ENCODE measurements around the gene RHCG. TPM values are rescaled to one million over a fixed set of nuclear protein-coding genes. Genes with fewer than 3 reads are reported as not detected.

The RHCG gene
- total RNA-seq, 1 donor from 2014 or later: 247 TPM

GRCh38 chr15:89426500-89426899, 69.9 kb downstream of the RHCG start:
- FAIRE-seq (peak; percentile 18), DNase-seq (ENCODE audit: low read depth) (no peak)
- H3K36me3 ChIP-seq (ENCODE audit: control insufficient read depth, insufficient read depth, low read length): no peaks in the 10 kb centered on the region
- TF ChIP-seq, protein P1, sequence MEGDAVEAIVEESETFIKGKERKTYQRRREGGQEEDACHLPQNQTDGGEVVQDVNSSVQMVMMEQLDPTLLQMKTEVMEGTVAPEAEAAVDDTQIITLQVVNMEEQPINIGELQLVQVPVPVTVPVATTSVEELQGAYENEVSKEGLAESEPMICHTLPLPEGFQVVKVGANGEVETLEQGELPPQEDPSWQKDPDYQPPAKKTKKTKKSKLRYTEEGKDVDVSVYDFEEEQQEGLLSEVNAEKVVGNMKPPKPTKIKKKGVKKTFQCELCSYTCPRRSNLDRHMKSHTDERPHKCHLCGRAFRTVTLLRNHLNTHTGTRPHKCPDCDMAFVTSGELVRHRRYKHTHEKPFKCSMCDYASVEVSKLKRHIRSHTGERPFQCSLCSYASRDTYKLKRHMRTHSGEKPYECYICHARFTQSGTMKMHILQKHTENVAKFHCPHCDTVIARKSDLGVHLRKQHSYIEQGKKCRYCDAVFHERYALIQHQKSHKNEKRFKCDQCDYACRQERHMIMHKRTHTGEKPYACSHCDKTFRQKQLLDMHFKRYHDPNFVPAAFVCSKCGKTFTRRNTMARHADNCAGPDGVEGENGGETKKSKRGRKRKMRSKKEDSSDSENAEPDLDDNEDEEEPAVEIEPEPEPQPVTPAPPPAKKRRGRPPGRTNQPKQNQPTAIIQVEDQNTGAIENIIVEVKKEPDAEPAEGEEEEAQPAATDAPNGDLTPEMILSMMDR (IDR thresholded peaks at IDR 0.05; ENCODE audit: insufficient read depth, low read length, severe bottlenecking): no peak
- peaks cover 4% of the 10 kb centered on the region for H3K27me3 ChIP-seq (ENCODE audit: control insufficient read depth, insufficient read depth, low read length)
- H3K4me3 ChIP-seq (ENCODE audit: low read depth, low read length): no peak overlapping the region

DNA sequence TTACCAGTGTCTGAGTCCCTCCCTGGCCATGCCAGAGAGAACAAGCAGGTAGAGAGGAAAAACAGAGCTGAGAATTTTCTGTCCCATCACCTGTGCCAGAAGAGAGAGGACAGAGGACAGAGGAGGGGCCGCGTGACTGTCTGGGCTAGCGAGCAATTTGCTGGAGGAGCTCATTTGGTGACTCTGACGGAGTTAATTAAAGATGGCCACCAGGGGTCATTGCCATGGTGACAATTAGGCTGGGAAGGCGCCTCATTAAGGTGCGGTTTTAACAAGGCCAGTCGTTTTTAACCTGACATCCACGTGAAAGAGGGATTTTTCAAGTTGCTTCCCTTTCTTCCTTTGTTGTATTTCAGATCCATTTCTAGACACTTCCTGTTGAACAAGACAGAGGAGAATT, 72.4 kb downstream of the RHCG start:
- Histone ChIP-seq H3K27me3 (ENCODE audit: control insufficient read depth, insufficient read depth, low read length) (peaks cover 5% of the 10 kb centered on the region), H3K4me3 (ENCODE audit: low read depth, low read length) (no peak overlapping the region), H3K36me3 (ENCODE audit: control insufficient read depth, insufficient read depth, low read length) (no peaks in the 10 kb centered on the region)
- TF ChIP-seq, protein P1 (IDR thresholded peaks at IDR 0.05; ENCODE audit: insufficient read depth, low read length, severe bottlenecking): no peak
- no peak for DNase-seq (ENCODE audit: low read depth)
- no peak for FAIRE-seq

Other genes starting within 250 kb of the RHCG start
- 85.6 and 93.7 TPM in 2 replicates for gene POLG, start 161.8 kb downstream of the RHCG start, total RNA-seq
- gene TICRR, start 78.9 kb upstream of the RHCG start, total RNA-seq: 0.26 TPM in 2 replicates
- 1.3 and 2.1 TPM in 2 replicates for gene KIF7, start 158.9 kb upstream of the RHCG start, total RNA-seq
- under 0.01 and 0.51 TPM in 2 replicates for gene PLIN1, start 182.8 kb upstream of the RHCG start, total RNA-seq
- gene PEX11A, start 194.2 kb upstream of the RHCG start, total RNA-seq: 5.8 and 10.0 TPM in 2 replicates
- not detected in 2 replicates for gene WDR93, start 194.2 kb upstream of the RHCG start, total RNA-seq

All from bronchial epithelial cell (primary cell).